Testis (tissue), 2 donors: Measurements from ENCODE around the gene GMDS.

Experiments
- POLR2A ChIP-seq: fragments of 450-650 bp; IDR thresholded peaks from one replicate; pipeline ENCODE4 v1.6.1; 2017; ENCODE audit warnings: antibody characterized with exemption, mild to moderate bottlenecking, moderate library complexity
- TF ChIP-seq, protein P1 (sequence below), 3 experiments: fragments of 450-650 bp in 2 of 3; fragments of 200-600 bp in 1 of 3; sonication (generic) in 1 of 3; IDR thresholded peaks; one replicate each; pipeline ENCODE4 v1.5.1; 2016 to 2019; ENCODE audit warnings: antibody characterized with exemption in 3 of 3, mild to moderate bottlenecking in 2 of 3, moderate library complexity in 1 of 3

DNA sequence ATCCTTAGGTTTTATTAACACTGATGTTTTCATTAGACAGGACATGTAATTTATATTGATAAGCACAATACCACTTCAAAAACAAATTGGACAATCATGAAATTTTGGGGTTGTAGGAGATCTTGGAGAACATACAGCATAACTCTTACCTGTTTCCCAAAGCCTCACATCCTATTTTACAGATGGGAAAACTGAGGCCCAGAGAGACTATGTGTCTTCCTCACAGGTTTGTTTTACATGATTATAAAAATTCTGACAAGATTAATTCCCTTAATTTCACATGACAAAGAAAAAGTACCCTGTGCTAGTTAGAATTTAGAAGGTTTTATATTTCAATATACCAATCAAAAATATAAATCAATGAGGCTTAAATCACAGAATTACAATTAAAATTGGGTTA is 145.5 kb downstream of the GMDS start:
- TF ChIP-seq, protein P1, sequence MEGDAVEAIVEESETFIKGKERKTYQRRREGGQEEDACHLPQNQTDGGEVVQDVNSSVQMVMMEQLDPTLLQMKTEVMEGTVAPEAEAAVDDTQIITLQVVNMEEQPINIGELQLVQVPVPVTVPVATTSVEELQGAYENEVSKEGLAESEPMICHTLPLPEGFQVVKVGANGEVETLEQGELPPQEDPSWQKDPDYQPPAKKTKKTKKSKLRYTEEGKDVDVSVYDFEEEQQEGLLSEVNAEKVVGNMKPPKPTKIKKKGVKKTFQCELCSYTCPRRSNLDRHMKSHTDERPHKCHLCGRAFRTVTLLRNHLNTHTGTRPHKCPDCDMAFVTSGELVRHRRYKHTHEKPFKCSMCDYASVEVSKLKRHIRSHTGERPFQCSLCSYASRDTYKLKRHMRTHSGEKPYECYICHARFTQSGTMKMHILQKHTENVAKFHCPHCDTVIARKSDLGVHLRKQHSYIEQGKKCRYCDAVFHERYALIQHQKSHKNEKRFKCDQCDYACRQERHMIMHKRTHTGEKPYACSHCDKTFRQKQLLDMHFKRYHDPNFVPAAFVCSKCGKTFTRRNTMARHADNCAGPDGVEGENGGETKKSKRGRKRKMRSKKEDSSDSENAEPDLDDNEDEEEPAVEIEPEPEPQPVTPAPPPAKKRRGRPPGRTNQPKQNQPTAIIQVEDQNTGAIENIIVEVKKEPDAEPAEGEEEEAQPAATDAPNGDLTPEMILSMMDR (IDR thresholded peaks at IDR 0.05), result no peak
- TF ChIP-seq POLR2A, result no peak
